HG03045 (cell line): Measurements from ENCODE around the gene SLC5A11.
"Not testable (repeated sequence)": the region's sequence is repeated elsewhere in the genome, so short reads cannot be mapped to it uniquely, and the experiment has no call there.

ENCODE experiments used
- ATAC-seq: cut with Tn5 transposase; IDR thresholded peaks from one replicate; pipeline ENCODE4 v1.9.1; 2021; ENCODE audit warnings: mild to moderate bottlenecking, moderate library complexity; ENCODE audit not compliant: unreplicated experiment

The SLC5A11 gene

DNA sequence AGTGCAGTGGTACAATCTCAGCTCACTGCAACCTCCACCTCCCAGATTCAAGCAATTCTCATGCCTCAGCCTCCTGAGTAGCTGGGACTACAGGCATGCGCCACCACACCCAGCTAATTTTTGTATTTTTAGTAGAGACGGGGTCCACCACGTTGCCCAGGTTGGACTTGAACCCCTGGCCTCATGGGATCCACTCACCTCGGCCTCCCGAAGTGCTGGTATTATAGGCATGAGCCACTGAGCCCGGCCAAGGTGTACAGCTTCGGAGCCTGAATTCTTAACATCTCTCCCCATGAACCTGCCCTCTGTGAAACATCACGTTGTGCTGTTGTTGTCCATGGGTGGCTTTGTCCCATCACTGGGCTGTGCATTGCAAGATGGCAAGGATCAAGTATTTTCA, 11.1 kb downstream of the SLC5A11 start:
- ATAC-seq, result not testable (repeated sequence)

DNA sequence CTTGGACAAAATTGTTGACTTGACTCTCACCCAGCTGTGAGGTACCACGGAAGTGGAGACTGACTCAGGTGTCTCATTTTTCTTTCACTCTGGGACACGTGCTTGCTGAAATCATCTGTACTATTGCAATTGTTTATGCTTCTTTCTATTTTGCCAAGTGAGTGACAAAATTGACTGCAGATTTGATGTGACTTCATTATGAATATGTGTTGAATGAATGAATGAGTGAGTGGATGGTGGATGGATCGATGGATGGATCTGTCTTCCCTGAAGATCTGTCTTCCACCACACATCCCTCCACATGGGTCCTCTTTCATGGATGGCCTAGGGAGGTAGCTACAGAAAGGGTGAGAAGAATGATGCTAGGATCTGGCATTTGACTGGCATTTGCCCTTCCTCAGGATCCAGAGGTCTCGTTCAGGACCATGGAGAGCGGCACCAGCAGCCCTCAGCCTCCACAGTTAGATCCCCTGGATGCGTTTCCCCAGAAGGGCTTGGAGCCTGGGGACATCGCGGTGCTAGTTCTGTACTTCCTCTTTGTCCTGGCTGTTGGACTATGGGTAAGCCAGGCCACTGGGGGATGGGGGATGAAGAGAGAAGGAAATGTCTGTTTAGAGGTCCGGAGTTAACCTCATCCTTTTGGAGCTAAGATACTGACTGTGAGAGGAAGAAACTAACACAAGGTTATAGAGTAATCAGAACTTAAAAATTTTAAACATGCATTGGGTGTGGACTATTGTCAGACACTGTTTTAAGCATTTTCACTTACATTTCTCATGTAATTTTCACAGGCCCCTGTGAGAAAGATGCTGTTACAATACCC, 12.7 kb downstream of the SLC5A11 start:
- ATAC-seq, result no peak

DNA sequence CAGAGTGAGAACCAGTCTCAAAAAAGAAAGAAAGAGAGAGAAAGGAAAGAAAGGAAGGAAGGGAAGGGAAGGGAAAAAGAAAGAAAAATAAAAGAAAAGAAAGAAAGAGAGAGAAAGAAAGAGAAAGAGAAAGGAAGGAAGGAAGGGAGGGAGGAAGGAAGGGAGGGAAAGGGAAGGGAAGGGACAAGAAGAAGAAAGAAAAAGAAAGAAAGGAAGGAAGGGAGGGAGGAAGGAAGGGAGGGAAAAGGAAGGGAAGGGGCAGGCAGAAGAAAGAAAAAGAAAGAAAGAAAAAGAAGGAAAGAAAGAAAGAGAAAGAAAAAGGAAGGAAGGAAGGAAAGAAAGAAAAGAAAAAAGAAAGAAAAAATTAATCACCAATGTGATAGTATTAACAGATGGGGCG, 15.7 kb downstream of the SLC5A11 start:
- no peak for ATAC-seq

DNA sequence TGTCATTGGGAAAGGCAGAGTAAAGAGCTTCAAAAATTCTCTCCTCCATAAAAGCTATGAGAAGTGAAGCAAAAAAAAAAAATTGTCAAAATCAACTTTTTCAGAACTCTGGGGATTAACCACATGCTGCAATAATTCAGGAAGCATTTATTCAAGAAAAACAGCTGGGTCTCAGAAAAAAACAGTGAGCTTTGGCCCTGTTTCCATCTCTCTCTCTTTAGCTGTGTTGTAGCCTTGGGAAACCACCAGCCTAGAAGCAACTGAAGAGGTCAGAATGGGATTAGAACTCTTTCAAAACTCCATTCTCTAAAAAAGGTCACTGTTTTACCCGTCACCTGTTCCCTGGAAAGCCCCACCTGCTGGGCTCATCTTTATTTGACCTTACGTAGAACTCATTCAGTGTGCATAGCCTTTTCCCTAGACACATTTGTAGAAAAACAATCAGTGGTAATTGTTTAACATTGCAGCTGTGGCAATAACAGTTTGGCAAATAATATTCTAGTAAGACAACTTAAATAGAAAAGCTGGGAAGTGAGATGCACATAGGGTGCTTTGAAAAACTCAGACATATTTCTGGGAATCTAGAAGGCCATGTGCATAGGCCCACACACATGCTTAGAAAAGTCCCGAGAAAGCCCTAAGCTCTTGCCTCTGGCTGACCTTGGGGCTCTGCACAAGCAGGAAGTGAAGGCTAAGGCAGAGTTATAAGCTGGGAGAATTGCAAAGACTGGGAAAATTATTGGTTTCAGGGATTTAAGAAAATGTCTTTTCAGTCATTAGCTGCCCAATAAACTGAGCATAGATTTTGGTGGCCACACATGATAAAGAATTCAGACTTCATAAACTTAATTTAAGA, 18.0 kb downstream of the SLC5A11 start:
- no peak for ATAC-seq

DNA sequence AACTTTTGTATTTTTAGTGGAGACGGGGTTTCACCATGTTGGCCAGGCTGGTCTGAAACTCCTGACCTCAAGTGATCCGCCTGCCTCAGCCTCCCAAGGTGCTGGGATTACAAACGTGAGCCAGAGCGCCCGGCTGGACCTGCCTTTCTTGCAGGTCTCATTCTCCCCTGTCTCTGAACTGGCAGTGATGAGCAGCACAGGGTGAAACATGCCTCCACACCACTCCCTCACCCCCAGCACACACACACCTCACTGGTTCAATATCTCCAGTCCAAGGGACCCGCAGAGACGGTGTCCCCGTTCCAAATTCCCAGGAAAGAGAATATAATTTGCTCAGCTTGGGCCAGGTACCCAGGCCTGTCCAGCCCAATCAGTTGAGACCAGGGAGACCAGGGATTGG, 23.3 kb downstream of the SLC5A11 start:
- no peak for ATAC-seq

DNA sequence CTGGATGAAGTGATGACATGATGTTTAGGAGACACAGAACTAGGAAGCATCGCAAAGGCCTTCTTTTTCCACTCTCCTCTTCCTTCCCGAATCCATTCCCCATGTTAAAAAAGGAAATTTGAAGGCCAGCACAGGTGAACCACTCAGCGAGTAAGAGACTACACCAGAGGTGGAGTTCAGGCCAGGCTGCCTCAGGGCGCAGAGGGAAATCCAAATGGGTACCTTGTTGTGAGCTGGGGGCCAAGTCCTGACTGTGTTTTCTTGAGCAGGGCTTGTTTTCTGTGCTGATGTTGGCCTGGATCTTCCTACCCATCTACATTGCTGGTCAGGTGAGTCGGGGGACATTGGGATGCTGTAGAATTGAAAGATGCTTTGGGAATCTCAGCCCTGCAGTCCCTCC, 26.1 kb downstream of the SLC5A11 start:
- no peak for ATAC-seq

DNA sequence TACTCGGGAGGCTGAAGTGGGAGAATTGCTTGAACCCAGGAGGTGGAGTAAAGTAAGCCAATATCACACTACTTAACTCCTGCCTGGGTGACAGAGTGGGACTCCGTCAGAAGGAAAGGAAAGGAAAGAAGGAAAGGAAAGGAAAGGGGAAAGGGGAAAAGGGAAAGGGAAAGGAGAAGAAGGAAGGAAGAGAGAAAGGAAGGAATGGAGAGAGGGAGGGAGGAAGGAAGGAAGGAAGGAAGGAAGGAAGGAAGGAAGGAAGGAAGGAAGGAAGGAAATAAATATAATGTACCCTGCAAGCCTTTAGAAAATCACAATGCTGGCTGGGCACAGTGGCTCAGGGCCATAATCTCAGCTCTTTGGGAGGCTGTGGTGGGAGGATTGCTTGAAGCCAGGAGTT, 27.3 kb downstream of the SLC5A11 start:
- no peak for ATAC-seq

DNA sequence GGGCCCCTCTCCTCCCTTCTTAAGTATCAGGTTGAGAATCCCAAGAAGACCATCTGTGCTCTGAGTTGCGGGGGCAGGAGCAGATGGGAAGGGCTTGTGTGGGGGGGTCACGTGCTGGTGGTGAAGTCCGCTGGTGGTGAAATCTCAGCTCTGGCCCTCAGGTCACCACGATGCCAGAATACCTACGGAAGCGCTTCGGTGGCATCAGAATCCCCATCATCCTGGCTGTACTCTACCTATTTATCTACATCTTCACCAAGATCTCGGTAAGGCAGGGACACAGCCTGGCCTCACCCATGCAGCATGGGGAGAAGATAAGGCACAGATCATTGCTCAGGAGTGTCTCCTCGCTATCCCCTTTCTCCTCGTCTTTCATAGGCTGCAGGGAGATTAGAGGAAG, 29.7 kb downstream of the SLC5A11 start:
- no peak for ATAC-seq

DNA sequence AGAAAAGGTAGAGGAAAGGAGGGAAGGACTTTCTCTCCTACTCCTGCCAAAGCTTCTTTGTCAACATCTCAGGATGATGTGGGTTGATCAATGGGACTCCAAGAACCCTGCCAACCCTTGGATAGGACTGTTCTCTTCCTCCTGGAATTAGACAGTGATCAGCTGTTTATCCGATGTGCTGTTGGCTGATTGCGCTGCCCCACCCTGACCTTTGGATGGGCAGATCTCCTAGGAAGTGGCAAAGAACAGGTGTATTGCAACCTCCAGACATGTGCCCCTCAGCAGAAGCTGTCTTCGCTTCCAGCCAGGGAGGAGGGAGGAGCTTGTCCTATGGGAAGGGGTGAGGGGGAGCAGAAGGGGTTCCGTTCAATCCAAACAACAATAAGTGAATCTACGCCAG, 30.5 kb downstream of the SLC5A11 start:
- no peak for ATAC-seq

DNA sequence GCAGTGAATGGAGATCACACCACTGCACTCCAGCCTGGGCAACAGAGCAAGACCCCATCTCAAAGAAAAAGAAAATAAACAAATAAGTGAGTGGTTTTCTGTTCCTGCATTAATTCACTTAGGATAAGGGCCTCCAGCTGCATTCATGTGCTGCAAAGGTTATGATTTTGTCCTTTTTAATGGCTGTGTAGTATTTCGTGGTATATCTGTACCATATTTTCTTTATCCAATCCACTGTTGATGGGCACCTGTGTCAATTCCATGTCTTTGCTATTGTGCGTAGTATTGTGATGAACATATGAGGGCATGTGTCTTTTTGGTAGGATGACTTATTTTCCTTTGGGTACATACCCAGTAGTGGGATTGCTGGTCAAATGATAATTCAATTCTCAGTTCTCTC, 33.9 kb downstream of the SLC5A11 start:
- ATAC-seq, result no peak

DNA sequence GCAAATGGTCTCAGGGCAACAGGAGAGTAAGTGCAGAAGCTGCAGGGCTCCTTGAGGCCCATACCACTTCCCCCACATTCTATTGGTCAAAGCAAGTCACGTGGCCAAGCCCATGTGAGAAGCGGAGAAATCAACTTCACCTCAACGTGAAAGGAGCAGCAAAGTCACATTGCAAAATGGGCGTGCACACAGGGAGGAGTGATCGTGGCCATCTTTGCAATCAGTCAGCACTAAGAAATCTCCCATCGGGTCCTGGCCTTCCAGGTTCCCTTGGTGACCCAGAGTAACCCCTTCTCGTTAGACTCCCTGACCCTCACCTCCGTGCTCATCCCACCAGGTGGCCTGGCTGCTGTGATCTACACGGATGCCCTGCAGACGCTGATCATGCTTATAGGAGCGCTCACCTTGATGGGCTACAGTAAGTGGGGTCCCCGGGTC, 38.0 kb downstream of the SLC5A11 start:
- ATAC-seq, result no peak

DNA sequence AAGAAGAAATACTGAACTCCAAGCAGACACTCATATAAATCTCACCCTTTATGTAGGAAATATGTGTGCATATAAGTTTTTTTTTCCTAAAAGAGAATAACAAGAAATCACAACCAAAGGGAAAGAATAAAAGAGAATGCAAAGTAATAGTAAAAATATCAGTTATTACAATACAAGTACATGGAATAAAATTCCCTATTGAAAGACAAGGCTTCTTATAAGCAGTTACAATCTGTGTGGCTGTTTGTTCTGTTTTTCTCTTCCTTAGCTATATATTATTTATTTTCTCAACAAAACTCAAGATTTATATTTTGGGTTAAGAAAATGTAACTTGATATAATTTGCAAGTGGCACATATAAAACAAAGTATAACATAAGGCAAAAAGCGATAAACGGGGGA, 41.7 kb downstream of the SLC5A11 start:
- no peak for ATAC-seq

DNA sequence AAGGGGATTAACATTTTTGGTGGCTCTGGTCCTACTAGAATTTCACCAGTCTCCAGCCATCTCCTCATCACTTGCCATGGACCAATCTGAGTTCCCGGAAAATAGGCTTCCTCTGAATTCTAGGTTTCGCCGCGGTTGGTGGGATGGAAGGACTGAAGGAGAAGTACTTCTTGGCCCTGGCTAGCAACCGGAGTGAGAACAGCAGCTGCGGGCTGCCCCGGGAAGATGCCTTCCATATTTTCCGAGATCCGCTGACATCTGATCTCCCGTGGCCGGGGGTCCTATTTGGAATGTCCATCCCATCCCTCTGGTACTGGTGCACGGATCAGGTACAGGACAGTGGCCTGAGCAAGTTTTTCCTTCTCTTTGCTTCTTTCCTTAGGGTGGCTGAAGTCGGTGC, 45.0 kb downstream of the SLC5A11 start:
- no peak for ATAC-seq

DNA sequence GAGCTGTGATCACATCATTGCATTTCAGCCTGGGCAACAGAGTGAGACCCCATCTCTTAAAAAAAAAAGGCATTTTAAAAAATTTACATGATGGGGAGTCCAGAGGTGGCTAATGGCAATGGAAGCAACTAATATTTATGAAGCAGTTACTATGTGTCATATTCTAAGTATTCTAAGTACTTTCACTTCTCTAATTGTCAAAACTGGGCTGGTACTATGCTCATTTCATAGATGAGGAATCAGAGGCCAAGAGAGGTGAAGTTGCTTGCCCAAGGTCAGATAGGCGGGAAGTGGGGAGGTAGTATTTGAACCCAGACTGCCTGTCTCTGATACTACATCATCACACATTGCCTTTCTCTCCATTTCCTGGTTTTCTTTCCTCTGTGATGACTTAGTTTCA, 50.7 kb downstream of the SLC5A11 start:
- ATAC-seq, result no peak

DNA sequence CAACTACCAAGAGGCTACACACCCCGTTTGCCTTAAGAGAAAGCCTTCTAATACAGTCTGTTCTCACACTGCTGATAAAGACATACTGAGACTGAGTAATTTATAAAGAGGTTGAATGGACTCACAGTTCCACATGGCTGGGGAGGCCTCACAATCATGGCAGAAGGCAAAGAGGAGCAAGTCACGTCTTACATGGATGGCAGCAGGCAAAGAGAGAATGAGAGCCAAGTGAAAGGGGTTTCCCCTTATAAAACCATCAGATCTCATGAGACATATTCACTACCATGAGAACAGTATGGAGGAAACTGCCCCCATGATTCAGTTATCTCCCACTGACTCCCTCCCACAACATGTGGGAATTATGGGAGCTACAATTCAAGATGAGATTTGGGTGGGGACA, 51.8 kb downstream of the SLC5A11 start:
- ATAC-seq, result not testable (repeated sequence)

DNA sequence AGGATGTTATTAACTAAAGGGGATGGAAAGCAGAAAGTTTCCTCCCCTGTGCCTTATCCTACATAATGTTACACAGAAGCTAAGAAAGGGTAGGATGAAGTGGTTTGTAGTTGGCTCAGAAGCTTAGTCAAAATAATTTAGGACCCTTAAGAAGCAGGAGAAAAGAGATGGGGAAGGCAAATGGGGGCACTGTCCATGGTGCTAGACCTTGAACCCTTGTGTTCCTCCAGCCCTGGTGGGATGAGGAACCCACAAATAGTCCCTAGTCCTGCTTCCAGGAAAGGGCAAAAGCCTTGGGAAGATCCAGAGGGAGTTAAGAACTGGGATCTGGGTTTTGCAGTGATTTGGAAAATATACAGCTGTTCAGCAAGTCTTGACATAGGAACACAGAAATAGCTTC, 54.5 kb downstream of the SLC5A11 start:
- no peak for ATAC-seq

DNA sequence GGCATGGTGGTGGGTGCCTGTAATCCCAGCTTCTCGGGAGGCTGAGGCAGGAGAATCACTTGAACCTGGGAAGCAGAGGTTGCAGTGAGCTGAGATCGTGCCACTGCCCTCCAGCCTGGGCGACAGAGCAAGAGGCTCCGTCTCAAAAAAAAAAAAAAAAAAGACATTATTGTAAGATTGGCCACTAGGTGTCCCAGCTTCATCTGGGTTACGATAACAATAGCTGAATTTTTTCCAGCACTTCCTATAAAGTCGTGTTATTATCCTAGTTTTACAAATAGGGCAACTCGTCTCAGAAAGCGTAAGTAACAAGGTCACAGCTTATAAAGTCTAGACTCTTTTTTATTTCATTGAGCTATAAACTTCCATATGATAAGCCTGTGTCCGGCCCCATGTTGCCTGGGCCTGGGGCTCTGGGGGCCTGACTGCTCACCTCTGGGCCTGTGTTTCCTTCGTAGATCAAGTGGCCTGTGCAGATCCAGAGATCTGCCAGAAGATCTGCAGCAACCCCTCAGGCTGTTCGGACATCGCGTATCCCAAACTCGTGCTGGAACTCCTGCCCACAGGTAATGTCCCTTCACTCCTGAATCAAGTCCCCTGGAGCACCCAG, 60.5 kb downstream of the SLC5A11 start:
- ATAC-seq, result no peak

DNA sequence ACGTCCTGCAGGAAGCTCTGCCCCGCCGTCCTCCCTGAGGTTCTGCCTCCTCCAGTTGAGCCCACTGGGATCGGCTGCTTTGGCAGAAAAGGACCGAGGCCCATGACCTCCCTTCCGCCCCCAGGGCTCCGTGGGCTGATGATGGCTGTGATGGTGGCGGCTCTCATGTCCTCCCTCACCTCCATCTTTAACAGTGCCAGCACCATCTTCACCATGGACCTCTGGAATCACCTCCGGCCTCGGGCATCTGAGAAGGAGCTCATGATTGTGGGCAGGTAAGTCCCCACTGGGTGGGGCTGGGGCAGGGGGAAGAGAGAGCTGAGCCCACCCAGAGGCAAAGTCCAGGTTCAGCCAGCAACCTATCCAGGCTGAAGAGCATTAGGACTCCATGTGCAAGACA, 61.1 kb downstream of the SLC5A11 start:
- ATAC-seq, result no peak

DNA sequence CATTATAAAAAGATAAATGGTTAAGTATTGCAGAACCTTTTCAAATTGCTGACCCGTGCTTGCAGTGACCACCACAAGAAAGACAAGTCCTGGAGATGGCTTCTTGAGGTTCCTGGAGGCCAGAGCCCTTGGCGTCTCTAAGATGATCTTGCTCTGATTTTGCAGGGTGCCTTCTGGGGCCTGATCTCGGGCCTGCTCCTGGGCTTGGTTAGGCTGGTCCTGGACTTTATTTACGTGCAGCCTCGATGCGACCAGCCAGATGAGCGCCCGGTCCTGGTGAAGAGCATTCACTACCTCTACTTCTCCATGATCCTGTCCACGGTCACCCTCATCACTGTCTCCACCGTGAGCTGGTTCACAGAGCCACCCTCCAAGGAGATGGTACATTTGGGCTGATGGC, 63.0 kb downstream of the SLC5A11 start:
- ATAC-seq, result no peak

DNA sequence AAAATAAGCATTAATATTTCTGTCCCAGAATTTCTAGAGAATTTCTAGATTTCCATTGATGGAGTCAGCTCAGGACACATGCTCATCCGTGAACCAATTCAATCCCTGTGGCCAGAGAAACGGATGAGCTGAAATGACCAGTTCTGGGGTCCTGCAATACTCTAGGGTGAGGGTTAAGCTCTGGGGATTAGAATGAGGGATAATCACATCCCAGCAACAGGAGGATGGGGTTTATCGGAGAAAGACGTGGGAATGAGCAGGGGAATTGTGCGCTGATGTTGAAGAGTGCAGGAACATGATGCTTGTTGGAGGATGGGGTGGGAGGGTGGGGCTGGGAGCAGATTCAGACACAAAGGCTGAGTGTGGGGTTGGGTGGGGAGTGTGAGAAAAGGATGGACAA, 64.1 kb downstream of the SLC5A11 start:
- ATAC-seq, result no peak

DNA sequence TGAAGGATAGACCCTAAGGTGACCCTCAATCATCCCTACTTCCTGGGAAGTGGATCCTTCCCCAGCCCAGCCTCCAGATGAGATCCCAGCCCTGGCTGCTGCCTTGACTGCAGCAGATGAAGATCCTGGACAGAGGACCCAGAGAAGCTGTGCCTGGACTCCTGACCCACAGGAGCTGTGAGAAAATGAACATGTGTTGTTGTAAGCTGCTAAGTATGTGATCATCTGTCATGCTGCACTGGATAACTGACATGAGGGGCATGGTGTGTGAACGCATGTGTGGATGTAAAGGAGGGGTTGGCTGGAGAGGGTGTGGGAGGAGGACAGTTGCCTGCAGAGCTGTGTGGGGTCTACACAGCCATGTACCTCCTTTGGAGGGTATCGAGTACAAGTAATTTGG, 69.3 kb downstream of the SLC5A11 start:
- no peak for ATAC-seq

DNA sequence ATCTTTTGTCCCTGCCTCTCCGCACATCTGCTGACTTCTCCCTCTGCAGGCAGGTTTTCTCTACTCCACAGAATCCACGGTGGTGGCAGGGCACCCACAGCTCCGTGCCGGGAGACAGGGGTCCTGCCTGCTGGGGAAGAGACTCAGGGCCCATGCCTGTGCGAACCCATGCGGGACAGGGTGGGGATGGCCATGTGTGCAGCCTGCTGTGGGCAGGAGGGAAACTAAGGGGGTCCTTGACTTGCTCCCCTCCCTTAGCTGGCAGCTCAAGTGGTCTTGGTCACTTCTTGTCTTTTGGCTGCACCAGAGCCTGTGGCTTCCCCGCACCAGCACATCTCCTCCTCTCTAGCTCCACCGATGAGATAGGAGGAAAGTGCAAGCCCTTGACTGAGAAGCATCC, 69.8 kb downstream of the SLC5A11 start:
- ATAC-seq, result no peak
